HepG2 (cell line): ENCODE data around the gene DPEP2NB. TPM values are rescaled to one million over a fixed set of nuclear protein-coding genes. Genes with fewer than 3 reads are reported as not detected.

ENCODE experiments used
- CHCHD3 ChIP-seq: sonication (generic); formaldehyde crosslinking; IDR thresholded peaks from 2 replicates; pipeline ENCODE4 v1.8.0; 2022; ENCODE audit warnings: mild to moderate bottlenecking, missing genetic modification reagents, moderate library complexity
- DMAP1 ChIP-seq: IDR thresholded peaks from 2 replicates; pipeline ENCODE4 v1.6.1; 2016
- MAX ChIP-seq: IDR thresholded peaks from 2 replicates; pipeline ENCODE4 v1.6.1; 2012; ENCODE audit warnings: inconsistent platforms
- POLR2AphosphoS5 ChIP-seq: IDR thresholded peaks from 2 replicates; pipeline ENCODE4 v1.6.1; 2012; ENCODE audit warnings: low read depth, low read length
- SIX4 ChIP-seq: sonication (generic); formaldehyde crosslinking; IDR thresholded peaks from 2 replicates; pipeline ENCODE4 v1.4.0; 2020; ENCODE audit warnings: missing genetic modification reagents
- SP1 ChIP-seq, 2 experiments: fragments of 450-650 bp in 1 of 2; sonication (generic) in 1 of 2; formaldehyde crosslinking in 1 of 2; IDR thresholded peaks; 2 replicates each; pipeline versions ENCODE4 v1.4.0 to v1.6.1; 2016 to 2020; ENCODE audit warnings: missing genetic modification reagents in 1 of 2
- SRF ChIP-seq: IDR thresholded peaks from 2 replicates; pipeline ENCODE4 v1.6.1; 2011; ENCODE audit warnings: mild to moderate bottlenecking, low read depth, low read length, moderate library complexity
- THAP11 ChIP-seq: IDR thresholded peaks from 2 replicates; pipeline ENCODE4 v1.6.1; 2016; ENCODE audit warnings: missing biosample characterization, missing genetic modification reagents
- ZBTB1 ChIP-seq: sonication (generic); formaldehyde crosslinking; IDR thresholded peaks from 2 replicates; pipeline ENCODE4 v1.4.0; 2020; ENCODE audit warnings: missing genetic modification reagents, borderline replicate concordance
- ZBTB20 ChIP-seq: sonication (generic); formaldehyde crosslinking; IDR thresholded peaks from 2 replicates; pipeline ENCODE4 v1.8.1; 2023; ENCODE audit warnings: missing genetic modification reagents, low read depth, mild to moderate bottlenecking, borderline replicate concordance
- ZNF143 ChIP-seq: sonication (generic); formaldehyde crosslinking; IDR thresholded peaks from 2 replicates; pipeline ENCODE4 v1.4.0; 2020; ENCODE audit warnings: missing genetic modification reagents
- ZNF225 ChIP-seq: sonication (generic); formaldehyde crosslinking; IDR thresholded peaks from 2 replicates; pipeline ENCODE4 v1.4.0; 2020; ENCODE audit warnings: mild to moderate bottlenecking, missing genetic modification reagents
- ZNF264 ChIP-seq: sonication (generic); formaldehyde crosslinking; IDR thresholded peaks from 2 replicates; pipeline ENCODE4 v1.4.0; 2020; ENCODE audit warnings: missing genetic modification reagents
- ZNF468 ChIP-seq: sonication (generic); formaldehyde crosslinking; IDR thresholded peaks from 2 replicates; pipeline ENCODE4 v1.8.0; 2022; ENCODE audit warnings: mild to moderate bottlenecking, moderate library complexity, missing genetic modification reagents
- ZNF580 ChIP-seq: IDR thresholded peaks from 2 replicates; pipeline ENCODE4 v1.6.1; 2016; ENCODE audit warnings: low read depth, borderline replicate concordance
- ZSCAN25 ChIP-seq: sonication (generic); formaldehyde crosslinking; IDR thresholded peaks from 2 replicates; pipeline ENCODE4 v1.8.0; 2022; ENCODE audit warnings: mild to moderate bottlenecking, missing genetic modification reagents
- polyA plus RNA-seq, 8 experiments: library from polyadenylated mRNA; depleted of rRNA in 3 of 8; stranded (reverse) in 7 of 8; unstranded in 1 of 8; fragments of >200 nt; fragmentation: Illumina TruSeq in 4 of 8; extraction: Trizol in 4 of 8; gene quantifications; 2 replicates each; pipeline versions ENCODE4 v1.2.1 to v1.2.3, GENCODE V29; 2011 to 2016; ENCODE audit warnings: low read depth in 4 of 8, missing spikeins in 1 of 8, mixed read lengths in 1 of 8; ENCODE audit not compliant: insufficient read depth in 1 of 8
- total RNA-seq, 5 experiments: library from RNA; depleted of rRNA; stranded (reverse); fragments of >200 nt; fragmentation: Illumina TruSeq; extraction: Trizol; gene quantifications; 2 replicates each; pipeline ENCODE4 v1.2.3, GENCODE V29; 2016; ENCODE audit warnings: low read depth in 1 of 5
- TF ChIP-seq, protein P1 (sequence below): sonication (generic); formaldehyde crosslinking; IDR thresholded peaks from 2 replicates; pipeline ENCODE4 v1.5.1; 2020; ENCODE audit warnings: missing genetic modification reagents, mild to moderate bottlenecking, borderline replicate concordance
- TF ChIP-seq, protein P2 (sequence below): sonication (generic); formaldehyde crosslinking; IDR thresholded peaks from 2 replicates; pipeline ENCODE4; 2020; ENCODE audit warnings: missing genetic modification reagents, mild to moderate bottlenecking, borderline replicate concordance
- TF ChIP-seq, protein P3 (sequence below): sonication (generic); formaldehyde crosslinking; IDR thresholded peaks from 2 replicates; pipeline ENCODE4 v1.4.0; 2020; ENCODE audit warnings: missing genetic modification reagents
- TF ChIP-seq, protein P4 (sequence below): sonication (generic); formaldehyde crosslinking; IDR thresholded peaks from 2 replicates; pipeline ENCODE4 v1.8.0; 2022; ENCODE audit warnings: mild to moderate bottlenecking, missing genetic modification reagents, moderate library complexity
- TF ChIP-seq, protein P5 (sequence below): sonication (generic); formaldehyde crosslinking; IDR thresholded peaks from 2 replicates; pipeline ENCODE4 v1.4.0; 2020; ENCODE audit warnings: missing genetic modification reagents

DPEP2NB gene
- total and polyA plus RNA-seq, 2 of the 13 experiments (the other 11 are each of a cell fraction or from before 2014, with no cell fraction given): not detected

GRCh38 chr16:67966549-67967182 lies 49.0 kb downstream of the DPEP2NB start (continued):
- TF ChIP-seq, protein P1, sequence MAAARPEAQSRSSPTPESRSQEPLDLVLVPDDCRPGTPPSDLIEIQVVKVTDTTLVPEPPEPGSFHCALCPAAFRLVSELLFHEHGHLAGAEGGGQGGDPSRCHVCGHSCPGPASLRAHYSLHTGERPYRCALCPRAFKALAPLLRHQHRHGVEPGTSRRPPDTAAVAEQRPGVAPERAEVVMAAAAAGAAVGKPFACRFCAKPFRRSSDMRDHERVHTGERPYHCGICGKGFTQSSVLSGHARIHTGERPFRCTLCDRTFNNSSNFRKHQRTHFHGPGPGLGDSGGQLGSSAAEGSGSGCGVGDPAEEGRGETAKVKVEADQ (CRISPR knock-in tag): no peak; the same call in 1 of the 2 replicates
- TF ChIP-seq THAP11 (CRISPR knock-in tag): no peak; the same call in 1 of the 2 replicates
- no peak; the same call in 1 of the 2 replicates for TF ChIP-seq CHCHD3 (CRISPR knock-in tag)
- TF ChIP-seq POLR2AphosphoS5: peak; percentile 40
- 0 out of 2 replicates have a peak, but pooled peaks have one; percentile 20 for TF ChIP-seq MAX
- TF ChIP-seq ZNF225 (CRISPR knock-in tag): no peak; the same call in 1 of the 2 replicates
- no peak; the same call in 1 of the 2 replicates for TF ChIP-seq ZSCAN25 (CRISPR knock-in tag)
- no peak for TF ChIP-seq SP1 (IDR thresholded peaks at IDR 0.05)
- TF ChIP-seq SP1 (CRISPR knock-in tag; IDR thresholded peaks at IDR 0.05): no peak; the same call in 1 of the 2 replicates
- TF ChIP-seq ZBTB20 (CRISPR knock-in tag): peak; percentile 31; the same call in 1 of the 2 replicates
- no peak; the same call in 1 of the 2 replicates for TF ChIP-seq SIX4 (CRISPR knock-in tag)
- TF ChIP-seq, protein P2, sequence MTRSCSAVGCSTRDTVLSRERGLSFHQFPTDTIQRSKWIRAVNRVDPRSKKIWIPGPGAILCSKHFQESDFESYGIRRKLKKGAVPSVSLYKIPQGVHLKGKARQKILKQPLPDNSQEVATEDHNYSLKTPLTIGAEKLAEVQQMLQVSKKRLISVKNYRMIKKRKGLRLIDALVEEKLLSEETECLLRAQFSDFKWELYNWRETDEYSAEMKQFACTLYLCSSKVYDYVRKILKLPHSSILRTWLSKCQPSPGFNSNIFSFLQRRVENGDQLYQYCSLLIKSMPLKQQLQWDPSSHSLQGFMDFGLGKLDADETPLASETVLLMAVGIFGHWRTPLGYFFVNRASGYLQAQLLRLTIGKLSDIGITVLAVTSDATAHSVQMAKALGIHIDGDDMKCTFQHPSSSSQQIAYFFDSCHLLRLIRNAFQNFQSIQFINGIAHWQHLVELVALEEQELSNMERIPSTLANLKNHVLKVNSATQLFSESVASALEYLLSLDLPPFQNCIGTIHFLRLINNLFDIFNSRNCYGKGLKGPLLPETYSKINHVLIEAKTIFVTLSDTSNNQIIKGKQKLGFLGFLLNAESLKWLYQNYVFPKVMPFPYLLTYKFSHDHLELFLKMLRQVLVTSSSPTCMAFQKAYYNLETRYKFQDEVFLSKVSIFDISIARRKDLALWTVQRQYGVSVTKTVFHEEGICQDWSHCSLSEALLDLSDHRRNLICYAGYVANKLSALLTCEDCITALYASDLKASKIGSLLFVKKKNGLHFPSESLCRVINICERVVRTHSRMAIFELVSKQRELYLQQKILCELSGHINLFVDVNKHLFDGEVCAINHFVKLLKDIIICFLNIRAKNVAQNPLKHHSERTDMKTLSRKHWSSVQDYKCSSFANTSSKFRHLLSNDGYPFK: peak; percentile 35; the same call in 1 of the 2 replicates
- no peak for TF ChIP-seq ZNF580 (CRISPR knock-in tag)
- no peak for TF ChIP-seq ZNF468 (CRISPR knock-in tag)
- TF ChIP-seq DMAP1 (CRISPR knock-in tag): peak; percentile 60; the same call in 1 of the 2 replicates
- no peak; the same call in 1 of the 2 replicates for TF ChIP-seq ZNF143
- TF ChIP-seq ZNF264 (CRISPR knock-in tag): no peak
- TF ChIP-seq SRF: no peak
- TF ChIP-seq, protein P3, sequence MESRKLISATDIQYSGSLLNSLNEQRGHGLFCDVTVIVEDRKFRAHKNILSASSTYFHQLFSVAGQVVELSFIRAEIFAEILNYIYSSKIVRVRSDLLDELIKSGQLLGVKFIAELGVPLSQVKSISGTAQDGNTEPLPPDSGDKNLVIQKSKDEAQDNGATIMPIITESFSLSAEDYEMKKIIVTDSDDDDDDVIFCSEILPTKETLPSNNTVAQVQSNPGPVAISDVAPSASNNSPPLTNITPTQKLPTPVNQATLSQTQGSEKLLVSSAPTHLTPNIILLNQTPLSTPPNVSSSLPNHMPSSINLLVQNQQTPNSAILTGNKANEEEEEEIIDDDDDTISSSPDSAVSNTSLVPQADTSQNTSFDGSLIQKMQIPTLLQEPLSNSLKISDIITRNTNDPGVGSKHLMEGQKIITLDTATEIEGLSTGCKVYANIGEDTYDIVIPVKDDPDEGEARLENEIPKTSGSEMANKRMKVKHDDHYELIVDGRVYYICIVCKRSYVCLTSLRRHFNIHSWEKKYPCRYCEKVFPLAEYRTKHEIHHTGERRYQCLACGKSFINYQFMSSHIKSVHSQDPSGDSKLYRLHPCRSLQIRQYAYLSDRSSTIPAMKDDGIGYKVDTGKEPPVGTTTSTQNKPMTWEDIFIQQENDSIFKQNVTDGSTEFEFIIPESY (CRISPR knock-in tag): no peak
- TF ChIP-seq, protein P4, sequence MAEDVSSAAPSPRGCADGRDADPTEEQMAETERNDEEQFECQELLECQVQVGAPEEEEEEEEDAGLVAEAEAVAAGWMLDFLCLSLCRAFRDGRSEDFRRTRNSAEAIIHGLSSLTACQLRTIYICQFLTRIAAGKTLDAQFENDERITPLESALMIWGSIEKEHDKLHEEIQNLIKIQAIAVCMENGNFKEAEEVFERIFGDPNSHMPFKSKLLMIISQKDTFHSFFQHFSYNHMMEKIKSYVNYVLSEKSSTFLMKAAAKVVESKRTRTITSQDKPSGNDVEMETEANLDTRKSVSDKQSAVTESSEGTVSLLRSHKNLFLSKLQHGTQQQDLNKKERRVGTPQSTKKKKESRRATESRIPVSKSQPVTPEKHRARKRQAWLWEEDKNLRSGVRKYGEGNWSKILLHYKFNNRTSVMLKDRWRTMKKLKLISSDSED: no peak
- TF ChIP-seq, protein P5, sequence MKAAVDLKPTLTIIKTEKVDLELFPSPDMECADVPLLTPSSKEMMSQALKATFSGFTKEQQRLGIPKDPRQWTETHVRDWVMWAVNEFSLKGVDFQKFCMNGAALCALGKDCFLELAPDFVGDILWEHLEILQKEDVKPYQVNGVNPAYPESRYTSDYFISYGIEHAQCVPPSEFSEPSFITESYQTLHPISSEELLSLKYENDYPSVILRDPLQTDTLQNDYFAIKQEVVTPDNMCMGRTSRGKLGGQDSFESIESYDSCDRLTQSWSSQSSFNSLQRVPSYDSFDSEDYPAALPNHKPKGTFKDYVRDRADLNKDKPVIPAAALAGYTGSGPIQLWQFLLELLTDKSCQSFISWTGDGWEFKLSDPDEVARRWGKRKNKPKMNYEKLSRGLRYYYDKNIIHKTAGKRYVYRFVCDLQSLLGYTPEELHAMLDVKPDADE (CRISPR knock-in tag): no peak
- TF ChIP-seq ZBTB1 (CRISPR knock-in tag): no peak
